ENCODE results near the gene ART5. TPM values are rescaled to one million over a fixed set of nuclear protein-coding genes. Genes with fewer than 3 reads are reported as not detected.
"Not testable (repeated sequence)": the region's sequence is repeated elsewhere in the genome, so short reads cannot be mapped to it uniquely, and the experiment has no call there.

ART5 gene
- polyA plus RNA-seq, 4 donors, result 2.8 to 4.3 (median 3.5) TPM

DNA sequence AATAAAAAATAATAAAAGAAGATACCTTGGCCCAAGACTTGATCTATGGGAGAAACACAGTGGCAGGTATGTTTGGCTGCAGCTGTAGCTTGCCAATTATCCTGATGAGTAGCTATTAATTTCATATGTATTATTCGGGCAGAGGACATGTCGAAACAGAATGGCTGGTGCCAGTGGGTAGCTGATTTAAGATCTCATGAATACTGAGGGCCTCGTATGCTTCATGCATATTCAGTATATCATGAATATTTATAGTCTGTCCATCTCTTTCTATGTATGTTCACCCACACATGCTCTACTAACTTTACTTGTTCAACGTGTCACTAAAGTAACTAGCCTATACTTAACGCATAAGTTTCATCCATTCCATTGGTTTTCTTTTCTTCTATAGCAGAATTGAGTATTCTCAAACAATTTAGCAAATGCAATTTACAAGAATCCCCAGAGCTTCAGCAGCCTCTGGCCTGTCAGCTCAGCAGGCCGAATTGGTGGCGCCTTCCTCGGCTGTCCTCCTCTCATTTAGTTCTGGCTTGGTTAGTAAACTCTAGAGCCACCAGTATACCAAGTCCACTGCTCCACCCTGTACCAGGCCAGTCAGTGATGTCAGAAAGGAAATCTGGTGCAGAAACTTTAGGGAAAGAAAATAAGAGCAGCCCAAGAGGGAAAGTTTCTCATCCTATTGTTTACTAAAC, 17.9 kb downstream of the ART5 start:
- no peak for DNase-seq (ENCODE audit: low read depth in 4 of 4, low spot score in 3 of 4)

DNA sequence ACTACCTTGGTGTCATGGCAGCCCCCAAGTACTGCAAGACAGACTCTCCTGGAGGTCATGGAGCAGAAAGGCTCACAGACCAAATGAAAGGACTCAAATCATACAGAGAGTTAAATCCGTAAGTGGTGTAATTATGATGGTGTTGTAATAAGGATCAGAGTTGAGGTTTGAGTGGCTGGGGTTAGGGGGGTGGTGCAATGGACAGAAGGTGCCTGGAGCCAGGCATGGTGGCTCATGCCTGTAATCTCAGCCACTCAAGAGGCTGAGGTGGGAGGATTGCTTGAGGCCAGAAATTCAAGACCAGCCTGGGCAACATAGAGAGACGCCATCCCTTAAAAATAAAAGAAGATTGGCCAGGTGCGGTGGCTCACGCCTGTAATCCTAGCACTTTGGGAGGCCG, 18.7 kb downstream of the ART5 start:
- DNase-seq (ENCODE audit: low read depth in 4 of 4, low spot score in 3 of 4), result no peak

DNA sequence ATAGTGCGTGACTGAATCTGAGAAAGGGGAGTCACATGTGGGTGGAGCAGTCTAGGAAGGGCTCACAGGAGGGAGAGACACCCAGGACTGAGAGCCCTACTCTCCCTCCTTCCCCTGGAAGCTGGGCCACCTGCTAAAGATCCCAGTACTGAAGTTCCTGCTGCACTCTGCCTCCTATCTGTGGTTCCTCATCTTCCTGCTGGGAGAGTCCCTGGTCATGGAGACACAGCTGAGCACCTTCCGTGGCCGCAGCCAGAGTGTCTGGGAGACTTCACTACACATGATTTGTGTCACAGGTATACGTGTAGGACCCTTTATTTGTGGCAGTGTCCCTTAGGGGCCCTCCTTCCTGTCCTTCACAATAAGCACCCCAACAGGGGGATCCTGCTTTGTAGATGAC, 19.3 kb downstream of the ART5 start:
- no peak for DNase-seq (ENCODE audit: low read depth in 4 of 4, low spot score in 3 of 4)

DNA sequence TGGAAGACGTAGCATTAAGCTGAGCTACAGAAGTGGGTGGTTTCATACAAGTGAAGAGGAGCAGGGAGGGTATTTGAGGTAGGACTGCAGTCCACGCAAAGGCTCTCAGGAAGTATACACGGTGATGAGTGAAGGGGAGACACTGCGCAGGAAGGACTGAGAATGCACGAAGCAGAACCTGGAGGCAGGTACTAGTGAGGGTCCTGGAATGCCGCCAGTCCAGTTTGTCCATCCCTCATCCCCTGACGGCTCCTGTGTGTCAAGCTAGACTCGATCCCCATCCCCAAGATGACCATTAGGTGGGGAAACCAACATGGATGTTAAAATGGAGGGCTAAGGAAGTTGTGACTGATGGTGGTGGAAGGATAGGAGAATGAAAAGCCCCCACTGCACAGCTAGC, 23.8 kb downstream of the ART5 start:
- no peak for DNase-seq (ENCODE audit: low read depth in 4 of 4, low spot score in 3 of 4)

DNA sequence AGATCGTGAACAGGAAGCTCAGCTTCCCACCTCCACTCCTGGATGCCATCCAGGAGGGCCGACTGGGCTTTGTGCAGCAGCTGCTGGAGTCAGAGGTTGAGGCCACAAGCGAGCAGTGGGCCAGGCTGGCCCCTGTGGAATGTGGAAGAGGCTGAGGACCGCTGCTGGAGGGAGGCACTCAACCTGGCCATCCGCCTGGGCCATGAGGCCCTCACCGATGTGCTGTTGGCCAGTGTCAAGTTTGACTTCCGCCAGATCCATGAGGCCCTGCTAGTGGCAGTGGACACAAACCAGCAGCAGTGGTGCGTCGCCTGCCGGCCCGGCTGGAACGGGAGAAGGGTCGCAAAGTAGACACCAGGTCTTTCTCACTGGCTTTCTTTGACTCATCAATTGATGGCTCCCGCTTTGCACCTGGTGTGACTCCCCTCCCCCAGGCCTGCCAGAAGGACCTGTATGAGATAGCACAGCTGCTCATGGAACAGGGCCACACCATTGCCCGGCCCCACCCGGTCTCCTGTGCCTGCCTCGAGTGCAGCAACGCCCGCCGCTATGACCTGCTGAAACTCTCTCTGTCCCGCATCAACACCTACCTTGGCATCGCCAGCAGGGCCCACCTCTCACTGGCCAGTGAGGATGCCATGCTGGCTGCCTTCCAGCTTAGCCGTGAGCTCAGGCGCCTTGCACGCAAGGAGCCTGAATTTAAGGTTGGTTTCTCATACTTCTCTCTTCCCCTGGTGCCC, 24.9 kb downstream of the ART5 start:
- DNase-seq (ENCODE audit: low read depth in 4 of 4, low spot score in 3 of 4), result no peak

DNA sequence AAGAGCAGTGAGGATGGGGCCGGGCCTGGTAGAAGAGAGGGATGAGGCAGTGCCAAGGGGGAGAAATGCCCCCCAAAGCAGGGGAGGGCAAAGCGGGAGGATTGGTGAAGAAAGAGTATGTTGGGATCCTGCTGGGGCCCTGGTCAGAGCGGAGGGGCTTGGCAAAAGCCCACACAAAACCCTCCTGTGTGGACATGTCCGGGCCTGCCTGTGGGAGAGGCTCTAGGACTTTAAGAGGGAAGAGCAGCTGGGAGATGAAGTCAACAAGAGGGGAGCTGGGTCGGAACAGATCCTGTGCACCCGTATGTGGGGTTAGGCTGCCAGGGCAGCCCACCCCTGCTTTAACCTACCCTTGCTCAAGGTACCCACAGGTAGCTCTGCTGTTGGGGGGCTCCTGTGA, 25.8 kb downstream of the ART5 start:
- DNase-seq (ENCODE audit: low read depth in 4 of 4, low spot score in 3 of 4), result no peak

DNA sequence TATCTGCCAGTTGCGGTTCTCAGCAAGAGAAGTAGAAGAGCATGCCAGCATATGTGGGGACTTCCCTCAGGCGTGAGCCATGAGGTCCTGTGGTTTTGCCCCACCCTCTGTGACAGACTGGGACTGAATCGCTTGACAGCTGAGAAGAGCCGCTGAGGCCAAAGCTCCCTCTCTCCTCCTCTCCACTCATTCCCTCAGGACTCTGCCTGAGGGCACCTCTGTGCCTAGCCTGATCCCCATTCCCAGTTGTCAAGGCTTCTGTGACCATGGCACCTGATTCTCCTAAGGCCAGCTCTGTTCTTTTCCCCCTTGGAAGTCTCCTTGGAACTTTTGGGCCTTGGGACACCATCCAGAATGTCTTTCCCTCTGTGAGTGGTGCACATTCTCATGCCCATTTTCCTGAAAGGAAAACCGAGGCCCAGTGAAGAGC, 27.0 kb downstream of the ART5 start:
- DNase-seq (ENCODE audit: low read depth in 4 of 4, low spot score in 3 of 4), result no peak

DNA sequence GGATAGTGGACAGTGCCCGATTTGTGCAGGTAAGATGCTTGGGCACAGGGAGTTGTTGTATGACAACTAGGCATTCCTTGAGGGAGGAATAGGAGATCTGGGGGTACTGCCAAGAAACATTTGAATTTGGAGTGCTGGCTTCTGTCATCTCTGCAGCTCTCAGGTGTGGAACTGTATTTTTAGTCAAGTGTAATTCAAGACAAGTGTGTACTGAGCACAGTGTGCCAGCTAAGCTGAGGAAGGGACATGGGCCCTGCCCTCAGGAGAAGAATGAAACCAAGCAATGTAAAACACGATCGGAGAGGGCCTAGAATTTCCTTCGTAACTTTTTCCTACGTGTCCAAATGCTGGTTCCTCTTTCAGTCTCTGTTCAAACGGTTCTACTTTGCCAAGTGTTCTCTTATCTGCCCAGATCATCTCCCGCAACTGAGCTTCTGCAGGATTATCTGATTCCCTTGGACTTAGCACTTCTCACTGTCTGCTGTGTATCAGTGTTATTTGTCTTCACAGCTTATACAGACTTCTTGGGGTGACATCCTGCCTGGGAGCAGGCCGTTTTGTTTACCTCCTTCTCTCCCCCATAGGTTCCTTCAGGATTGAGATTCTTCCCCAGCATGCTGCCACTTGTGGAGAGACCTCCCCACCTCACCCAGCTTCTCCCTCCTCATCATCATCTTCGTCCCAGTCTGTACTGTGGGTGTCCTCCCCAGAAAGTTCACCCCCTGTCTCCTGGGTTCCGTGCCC, 27.6 kb downstream of the ART5 start:
- no peak for DNase-seq (ENCODE audit: low read depth in 4 of 4, low spot score in 3 of 4)

DNA sequence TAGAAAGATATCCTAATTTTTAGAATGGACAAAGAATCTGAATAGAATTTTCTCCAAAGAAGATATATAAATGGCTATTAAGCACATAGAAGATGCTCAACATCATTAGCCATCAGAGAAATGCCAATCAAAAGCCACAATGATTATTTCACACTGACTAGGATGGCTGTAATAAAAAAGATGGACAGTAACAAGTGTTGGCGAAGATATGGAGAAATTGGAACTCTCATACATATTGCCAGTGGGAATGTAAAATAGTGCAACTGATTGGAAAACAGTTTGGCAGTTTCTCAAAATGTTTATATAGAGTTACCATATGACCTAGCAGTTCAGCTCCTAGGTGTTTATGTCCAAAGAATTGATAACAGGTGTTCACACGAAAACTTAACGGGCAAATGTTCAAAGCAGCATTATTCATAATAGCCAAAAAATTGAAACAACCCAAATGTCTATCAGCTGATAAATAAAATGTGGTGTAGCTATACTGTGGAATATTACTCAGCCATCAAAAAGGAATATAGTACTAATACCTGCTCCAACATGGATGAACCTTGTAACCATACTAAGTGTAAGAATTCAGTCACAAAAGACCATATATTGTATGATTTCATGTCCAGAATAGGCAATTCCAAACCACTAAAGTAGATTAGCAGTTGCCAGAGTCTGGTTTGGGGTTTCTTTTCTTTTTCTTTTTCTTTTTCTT, 29.7 kb downstream of the ART5 start:
- DNase-seq (ENCODE audit: low read depth in 4 of 4, low spot score in 3 of 4), result no peak

DNA sequence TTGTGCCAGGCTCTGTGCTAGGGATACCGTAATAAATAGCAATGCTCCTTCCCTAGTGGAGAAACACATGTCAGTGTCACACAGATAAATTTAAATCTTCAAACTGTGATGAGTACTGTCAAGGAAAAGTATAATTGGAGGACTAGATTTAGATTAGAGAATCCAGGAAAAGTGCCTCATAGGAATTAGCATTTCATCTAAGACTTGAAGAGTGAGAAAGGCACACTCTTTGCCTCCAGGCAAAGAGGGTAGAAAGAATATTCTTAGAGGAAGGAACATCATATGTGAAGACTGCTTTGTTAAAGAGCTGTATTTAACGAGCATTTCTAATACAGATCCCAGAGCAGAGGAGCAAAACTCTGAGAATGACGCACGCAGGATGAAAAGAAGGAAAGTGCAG, 30.9 kb downstream of the ART5 start:
- DNase-seq (ENCODE audit: low read depth in 4 of 4, low spot score in 3 of 4), result no peak

DNA sequence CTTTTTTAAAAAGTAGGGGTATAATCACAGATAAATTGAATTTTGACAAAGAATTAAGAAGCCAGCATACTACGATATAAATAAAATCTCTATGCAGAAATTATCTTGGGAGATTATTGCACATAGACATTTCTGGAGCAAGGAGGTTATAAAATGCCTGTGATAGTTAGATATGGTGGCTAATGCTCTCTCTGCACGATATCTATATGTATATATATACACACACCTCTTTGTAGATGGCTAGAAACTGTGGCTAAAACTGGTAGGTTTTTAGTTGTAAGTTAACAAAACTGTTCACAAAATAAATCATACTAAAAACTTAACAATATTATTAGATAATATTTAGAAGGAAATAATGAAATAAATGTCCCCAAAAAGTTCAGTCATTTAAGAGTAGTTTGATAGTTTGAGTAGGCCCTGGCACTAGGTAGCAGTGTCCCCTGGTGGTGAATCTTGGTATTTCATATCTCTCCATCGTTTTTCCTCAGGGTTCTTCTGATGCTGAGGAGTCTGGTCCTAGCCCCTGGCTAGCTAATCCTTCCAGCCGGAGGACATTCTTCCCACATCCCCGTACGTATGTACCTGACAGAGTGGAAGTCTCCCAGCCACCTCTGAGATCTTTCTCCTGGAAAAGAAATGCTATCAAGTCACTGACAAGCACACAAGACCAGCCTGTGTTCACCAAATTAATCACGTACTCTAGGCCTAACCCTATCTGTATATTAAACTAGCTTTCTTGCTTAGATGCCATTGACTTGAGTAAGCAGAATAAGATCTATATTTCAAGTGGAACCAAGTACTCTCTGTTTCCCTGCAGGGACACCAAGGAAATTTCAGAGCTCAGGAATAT, 32.2 kb downstream of the ART5 start:
- peak in 2 of 4 donors; percentile 26 to 35 for DNase-seq (ENCODE audit: low read depth in 4 of 4, low spot score in 3 of 4)

DNA sequence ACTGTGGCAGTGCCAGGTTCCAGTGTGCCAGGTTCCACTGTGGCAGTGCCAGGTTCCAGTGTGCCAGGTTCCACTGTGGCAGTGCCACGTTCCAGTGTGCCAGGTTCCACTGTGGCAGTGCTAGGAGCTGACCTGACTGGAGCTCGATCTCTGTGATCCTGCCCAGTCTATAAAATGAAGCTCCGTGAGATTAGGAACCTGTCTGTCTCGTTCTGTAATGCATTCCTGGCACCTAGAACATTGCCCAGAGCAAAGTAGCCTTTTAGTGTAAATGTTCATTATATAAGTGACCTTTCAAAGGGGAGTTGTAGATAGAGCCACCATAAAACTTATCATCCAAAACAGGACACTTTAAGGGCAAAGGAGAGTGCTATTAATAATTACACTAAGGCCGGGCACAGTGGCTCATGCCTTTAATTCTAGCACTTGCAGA, 36.0 kb downstream of the ART5 start:
- DNase-seq (ENCODE audit: low read depth in 4 of 4, low spot score in 3 of 4), result no peak

DNA sequence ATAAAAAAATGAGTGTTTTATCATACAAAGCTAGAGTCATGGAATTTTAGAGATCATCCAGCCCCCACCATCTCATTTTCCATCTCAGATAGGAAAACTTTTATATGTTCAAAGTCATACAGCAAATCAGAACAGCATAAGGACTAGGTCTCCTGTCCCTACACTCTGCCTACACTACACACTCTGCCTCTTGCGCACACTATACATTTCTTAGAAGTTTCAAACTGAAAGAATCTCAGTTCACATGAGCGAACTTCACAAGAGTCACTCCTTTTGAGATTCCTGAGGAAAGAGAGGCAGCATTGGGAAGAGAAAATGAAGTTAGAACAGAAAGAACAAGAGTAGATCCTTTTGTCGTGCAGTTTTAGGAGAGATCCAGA, 36.5 kb downstream of the ART5 start:
- DNase-seq (ENCODE audit: low read depth in 4 of 4, low spot score in 3 of 4), result no peak

DNA sequence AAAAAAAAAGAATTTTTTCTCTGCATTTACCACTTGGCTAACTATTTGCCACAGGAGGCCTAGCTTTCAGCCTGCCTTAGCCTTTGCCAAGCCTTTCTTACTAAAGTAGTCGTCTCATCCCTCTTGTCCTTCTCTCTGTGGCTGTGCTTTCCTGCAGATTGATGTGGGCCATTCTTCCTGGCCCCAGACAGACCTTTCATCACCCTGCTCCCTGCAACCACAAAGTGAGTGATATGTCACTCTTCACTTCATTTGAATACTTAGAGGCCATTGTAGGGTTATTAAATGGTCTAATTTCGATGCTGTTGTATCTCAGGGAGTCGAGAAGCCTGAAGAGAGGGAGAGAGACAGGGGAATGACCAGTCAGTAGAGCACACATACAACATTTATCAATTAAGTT, 37.6 kb downstream of the ART5 start:
- DNase-seq (ENCODE audit: low read depth in 4 of 4, low spot score in 3 of 4), result no peak

DNA sequence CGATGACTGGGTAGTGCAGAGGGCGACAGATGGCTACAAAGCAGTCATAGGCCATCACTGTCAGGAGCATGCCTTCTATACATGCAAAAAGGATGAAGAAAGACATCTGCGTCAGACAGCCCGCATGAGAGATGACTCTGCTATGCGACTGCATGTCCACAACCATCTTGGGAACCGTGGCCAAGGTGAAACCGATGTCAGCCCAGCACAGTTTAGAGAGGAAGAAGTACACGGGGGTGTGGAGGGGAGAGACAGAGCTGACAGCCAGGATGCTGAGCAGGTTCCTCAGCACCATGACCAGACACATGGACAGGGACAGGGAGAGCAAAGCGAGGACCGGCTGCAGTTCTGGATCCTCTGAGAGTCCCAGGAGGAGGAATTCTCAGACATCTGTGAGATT, 41.6 kb downstream of the ART5 start:
- not testable (repeated sequence) for DNase-seq (ENCODE audit: low read depth in 4 of 4, low spot score in 3 of 4)

DNA sequence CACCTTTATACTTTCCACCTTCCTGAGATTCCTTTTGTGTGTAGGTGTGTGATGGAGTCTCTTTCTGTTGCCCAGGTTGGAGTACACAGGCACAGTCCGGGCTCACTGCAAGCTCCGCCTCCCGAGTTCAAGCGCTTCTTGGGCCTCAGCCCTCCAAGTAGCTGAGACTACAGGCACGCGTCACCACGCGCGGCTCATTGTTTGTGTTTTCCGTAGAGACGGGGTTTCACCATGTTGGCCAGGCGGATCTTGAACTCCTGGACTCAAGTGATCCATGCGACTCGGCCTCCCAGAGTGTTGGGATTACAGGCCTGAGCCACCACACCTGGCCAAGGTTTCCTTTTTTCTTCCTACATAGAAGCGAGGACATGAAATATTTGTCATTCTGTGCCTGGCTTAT, 44.0 kb downstream of the ART5 start:
- DNase-seq (ENCODE audit: low read depth in 4 of 4, low spot score in 3 of 4), result not testable (repeated sequence)

DNA sequence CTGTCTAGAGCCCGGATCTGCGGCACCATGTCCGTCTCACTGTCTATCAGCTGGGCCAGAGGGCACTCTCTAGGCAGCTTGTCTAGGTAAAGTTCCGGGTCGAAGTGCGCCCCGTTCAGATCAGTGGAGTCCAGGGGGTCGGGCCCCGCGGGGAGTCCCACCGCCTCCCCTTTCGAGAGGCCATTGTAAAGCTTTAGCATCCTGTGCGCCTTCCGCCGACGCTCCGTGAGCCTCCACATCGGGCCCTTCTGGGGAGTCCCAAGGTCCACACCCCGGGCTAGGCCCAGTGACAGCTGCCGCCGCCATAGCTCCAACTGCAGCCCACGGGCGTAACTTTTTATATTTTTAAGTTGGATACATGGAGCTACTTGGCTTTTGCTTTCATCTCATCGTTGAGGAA, 50.5 kb downstream of the ART5 start:
- not testable (repeated sequence) for DNase-seq (ENCODE audit: low read depth in 4 of 4, low spot score in 3 of 4)

DNA sequence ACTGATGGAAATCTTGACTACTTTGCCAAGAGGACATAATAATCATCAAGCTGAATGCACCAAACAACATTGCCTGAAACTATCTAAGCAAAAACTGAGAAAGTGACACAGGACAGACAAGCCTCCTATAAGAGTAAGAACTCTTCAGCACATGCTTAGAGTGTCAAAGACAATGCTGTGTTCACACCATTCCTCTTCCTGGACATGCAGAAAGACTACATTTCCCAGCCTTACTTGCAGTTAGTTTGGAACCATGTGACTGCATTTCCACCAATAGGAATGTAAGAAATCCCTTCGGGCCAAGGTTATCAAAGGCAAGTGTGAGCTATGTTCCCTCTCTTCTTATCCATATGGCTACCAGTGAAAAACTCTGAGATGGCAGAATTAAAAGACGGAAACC, 51.6 kb downstream of the ART5 start:
- DNase-seq (ENCODE audit: low read depth in 4 of 4, low spot score in 3 of 4), result not testable (repeated sequence)

DNA sequence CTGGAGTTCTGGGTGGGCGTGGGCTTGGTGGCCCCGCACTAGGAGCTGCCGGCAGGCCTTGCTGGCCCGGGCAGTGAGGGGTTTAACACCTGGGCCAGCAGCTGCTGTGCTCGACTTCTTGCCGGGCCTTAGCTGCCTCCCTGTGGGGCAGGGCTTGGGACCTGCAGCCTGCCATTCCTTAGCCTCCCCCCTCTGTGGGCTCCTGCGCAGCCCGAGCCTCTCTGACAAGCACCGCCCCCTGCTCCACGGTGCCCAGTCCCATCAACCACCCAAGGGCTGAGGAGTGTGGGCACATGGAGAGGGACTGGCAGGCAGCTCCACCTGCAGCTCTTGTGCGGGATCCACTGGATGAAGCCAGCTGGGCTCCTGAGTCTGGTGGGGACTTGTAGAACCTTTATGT, 53.0 kb downstream of the ART5 start:
- DNase-seq (ENCODE audit: low read depth in 4 of 4, low spot score in 3 of 4), result not testable (repeated sequence)

Data from right renal pelvis (tissue), 4 donors.